GM12878 (cell line): ENCODE data around the gene PAX6. TPM values are rescaled to one million over a fixed set of nuclear protein-coding genes. Genes with fewer than 3 reads are reported as not detected.

ENCODE experiments used
- ATAC-seq: fragments of 200-7000 bp; cut with Tn5 transposase; 3 replicates; pipeline ENCODE4 v1.9.1; 2020; ENCODE audit warnings: mild to moderate bottlenecking, moderate library complexity
- BruUV-seq: library from RNA; stranded (reverse); fragments of 400-500 nt; replicated peaks from 2 replicates; lab custom pipeline; 2021; lab: Mats Ljungman, UMichigan
- CTCF ChIA-PET: fragments of 300-600 bp; sonication (Branson Sonifier 250); formaldehyde crosslinking; extraction: SDS; loops from one replicate; lab custom pipeline; 2021; ENCODE audit warnings: inconsistent platforms; lab: Yijun Ruan, JAX
- POLR2A ChIA-PET: fragments of 350-600 bp; formaldehyde crosslinking; extraction: SDS; loops from one replicate; lab custom pipeline; 2021; ENCODE audit warnings: inconsistent platforms; lab: Charles Lee
- RAD21 ChIA-PET: fragments of 300-600 bp; sonication (Branson Sonifier 250); formaldehyde crosslinking; loops from one replicate; lab custom pipeline; 2023; ENCODE audit warnings: antibody characterized with exemption; ENCODE audit not compliant: unreplicated experiment; lab: Charles Lee
- SMC1A ChIA-PET: fragments of 300-600 bp; sonication (Branson Sonifier 250); formaldehyde crosslinking; loops from one replicate; lab custom pipeline; 2023; ENCODE audit not compliant: unreplicated experiment, uncharacterized antibody; lab: Charles Lee
- DNase-seq: peaks from one replicate; pipeline ENCODE4 v3.0.0-alpha.2; 2011; ENCODE audit warnings: low read depth, low spot score
- FAIRE-seq: peaks from 3 replicates; lab custom pipeline; 2011; peaks lifted over from hg19 to GRCh38; lab: Jason Lieb, UNC
- H2AFZ ChIP-seq: 2 replicates; pipeline ENCODE4 v1.6.0; 2011; ENCODE audit warnings: low read depth, low read length, control low read depth; ENCODE audit not compliant: control insufficient read depth
- H3K27ac ChIP-seq: 2 replicates; pipeline ENCODE4 v1.5.1; 2011; ENCODE audit warnings: control low read depth; ENCODE audit not compliant: control insufficient read depth, insufficient read depth
- H3K27me3 ChIP-seq, 2 experiments: replicated peaks in 1 of 2; 2 replicates each; pipeline versions ENCODE4 v1.6.0 to v1.6.1; 2011; ENCODE audit warnings: low read length in 1 of 2; ENCODE audit not compliant: control insufficient read depth in 2 of 2, insufficient read depth in 2 of 2
- H3K36me3 ChIP-seq, 2 experiments: 2 replicates each; pipeline ENCODE4 v1.5.1; 2011; ENCODE audit warnings: low read length in 1 of 2; ENCODE audit not compliant: control insufficient read depth in 2 of 2, insufficient read depth in 2 of 2
- H3K4me1 ChIP-seq: 2 replicates; pipeline ENCODE4 v1.6.1; 2011; ENCODE audit warnings: mild to moderate bottlenecking, low read length, moderate library complexity, mixed read lengths; ENCODE audit not compliant: control insufficient read depth, insufficient read depth
- H3K4me2 ChIP-seq: 2 replicates; pipeline ENCODE4 v1.6.0; 2011; ENCODE audit warnings: control low read depth; ENCODE audit not compliant: control insufficient read depth, insufficient read depth
- H3K4me3 ChIP-seq: fragments of 200-600 bp; sonication (generic); 2 replicates; pipeline ENCODE4 v1.5.1; 2016
- H3K79me2 ChIP-seq: 2 replicates; pipeline ENCODE4 v1.6.0; 2011; ENCODE audit warnings: low read length; ENCODE audit not compliant: control insufficient read depth, insufficient read depth
- H3K9ac ChIP-seq: 2 replicates; pipeline ENCODE4 v1.8.0; 2011; ENCODE audit warnings: low read length, control low read depth, mixed read lengths; ENCODE audit not compliant: control insufficient read depth, insufficient read depth
- H3K9me3 ChIP-seq: replicated peaks from 3 replicates; pipeline ENCODE4 v1.5.1; 2011; ENCODE audit warnings: mild to moderate bottlenecking, low read length; ENCODE audit not compliant: control insufficient read depth, insufficient read depth
- H4K20me1 ChIP-seq: 2 replicates; pipeline ENCODE4 v1.6.0; 2011; ENCODE audit not compliant: control insufficient read depth, insufficient read depth
- BRCA1 ChIP-seq: IDR thresholded peaks from 2 replicates; pipeline ENCODE4 v1.6.1; 2011; ENCODE audit warnings: low read depth, low read length, improper control_type of control experiment
- EGR1 ChIP-seq, 2 experiments: IDR thresholded peaks; 1 replicate in 1 of 2; 2 replicates in 1 of 2; pipeline ENCODE4 v1.6.1; 2011 to 2012; ENCODE audit warnings: low read depth in 2 of 2, low read length in 2 of 2, borderline replicate concordance in 1 of 2, mild to moderate bottlenecking in 1 of 2, moderate library complexity in 1 of 2
- ETV6 ChIP-seq, 2 experiments: fragments of 450-650 bp in 1 of 2; IDR thresholded peaks in 1 of 2; conservative IDR thresholded peaks in 1 of 2; 2 replicates each; pipeline ENCODE4 v1.6.1; 2014; ENCODE audit warnings: antibody characterized with exemption in 1 of 2, borderline replicate concordance in 1 of 2, low read depth in 1 of 2, mild to moderate bottlenecking in 1 of 2, moderate library complexity in 1 of 2
- EZH2 ChIP-seq: IDR thresholded peaks from 2 replicates; pipeline ENCODE4 v1.6.1; 2012; ENCODE audit warnings: low read depth, mild to moderate bottlenecking, control low read depth, inconsistent platforms, low read length, borderline replicate concordance; ENCODE audit not compliant: control insufficient read depth
- FOXK2 ChIP-seq: fragments of 450-650 bp; IDR thresholded peaks from 2 replicates; pipeline ENCODE4 v1.6.1; 2017; ENCODE audit warnings: mild to moderate bottlenecking, moderate library complexity
- GABPA ChIP-seq: IDR thresholded peaks from 2 replicates; pipeline ENCODE4 v1.6.1; 2014; ENCODE audit warnings: antibody characterized with exemption, low read depth, mild to moderate bottlenecking, inconsistent platforms
- GATAD2B ChIP-seq: fragments of 450-650 bp; conservative IDR thresholded peaks from 2 replicates; pipeline ENCODE4 v1.6.1; 2017; ENCODE audit warnings: low read depth, mild to moderate bottlenecking, moderate library complexity
- JUND ChIP-seq: IDR thresholded peaks from 2 replicates; pipeline ENCODE4 v1.6.1; 2012; ENCODE audit warnings: low read depth, mild to moderate bottlenecking, low read length, improper control_type of control experiment, moderate library complexity
- KAT2A ChIP-seq: conservative IDR thresholded peaks from 2 replicates; pipeline ENCODE4 v1.6.1; 2011; ENCODE audit warnings: low read depth, low read length; ENCODE audit not compliant: control insufficient read depth
- NFXL1 ChIP-seq: fragments of 450-650 bp; IDR thresholded peaks from 2 replicates; pipeline ENCODE4 v1.6.1; 2017; ENCODE audit warnings: antibody characterized with exemption, mild to moderate bottlenecking, borderline replicate concordance
- NFYA ChIP-seq: IDR thresholded peaks from 2 replicates; pipeline ENCODE4 v1.6.1; 2011; ENCODE audit warnings: low read depth, mild to moderate bottlenecking, low read length, improper control_type of control experiment, borderline replicate concordance
- RB1 ChIP-seq: fragments of 450-650 bp; formaldehyde crosslinking; IDR thresholded peaks from 2 replicates; pipeline ENCODE4 v1.6.1; 2017; ENCODE audit warnings: mild to moderate bottlenecking, borderline replicate concordance
- RCOR1 ChIP-seq: conservative IDR thresholded peaks from 2 replicates; pipeline ENCODE4 v1.6.1; 2012; ENCODE audit warnings: low read depth, low read length, improper control_type of control experiment
- STAT3 ChIP-seq: IDR thresholded peaks from 2 replicates; pipeline ENCODE4 v1.6.1; 2011; ENCODE audit warnings: low read depth, low read length, improper control_type of control experiment
- TARDBP ChIP-seq: IDR thresholded peaks from 2 replicates; pipeline ENCODE4 v1.6.1; 2016; ENCODE audit warnings: borderline replicate concordance
- YY1 ChIP-seq: IDR thresholded peaks from 2 replicates; pipeline ENCODE4 v1.6.1; 2011; ENCODE audit warnings: low read depth, mild to moderate bottlenecking, low read length
- in situ Hi-C: fragments of 300-500 bp; cut with MboI; formaldehyde crosslinking; loops from 9 replicates; pipeline ENCODE4 v1.14.3; 2018; ENCODE audit warnings: mixed read lengths
- intact Hi-C: fragments of 100-400 bp; cut with micrococcal nuclease; formaldehyde crosslinking; loops from one replicate; pipeline ENCODE4 v1.14.2; 2022; ENCODE audit not compliant: unreplicated experiment
- polyA plus RNA-seq, 11 experiments: library from polyadenylated mRNA; depleted of rRNA in 4 of 11; unstranded in 6 of 11; stranded (reverse) in 5 of 11; fragments of >200 nt; fragmentation: Nextera tagmentation in 4 of 11; fragmentation: Illumina TruSeq in 1 of 11; extraction: Ambion mirVana in 4 of 11; extraction: Trizol in 1 of 11; gene quantifications; 1 replicate in 1 of 11; 2 replicates in 10 of 11; pipeline versions ENCODE4 v1.2.1 to v1.2.3, GENCODE V29; 2011 to 2016; ENCODE audit warnings: inconsistent platforms in 2 of 11, missing spikeins in 2 of 11, low read depth in 1 of 11
- total RNA-seq, 4 experiments: library from RNA; depleted of rRNA in 3 of 4; stranded (reverse); fragments of >200 nt in 3 of 4; fragmentation: Illumina TruSeq in 1 of 4; extraction: Trizol in 1 of 4; gene quantifications; 2 replicates each; pipeline versions ENCODE4 v1.2.1 to v1.2.3, GENCODE V29; 2013 to 2021
- TF ChIP-seq, protein P1 (sequence below): fragments of 450-650 bp; IDR thresholded peaks from 2 replicates; pipeline ENCODE4 v1.6.1; 2017; ENCODE audit warnings: antibody characterized with exemption, mild to moderate bottlenecking, moderate library complexity

Gene PAX6
- total and polyA plus RNA-seq, 10 of the 15 experiments (the other 5 are each of a cell fraction or from before 2014, with no cell fraction given), result 0.06 to 0.26 (median 0.10) TPM; not detected in 3

DNA sequence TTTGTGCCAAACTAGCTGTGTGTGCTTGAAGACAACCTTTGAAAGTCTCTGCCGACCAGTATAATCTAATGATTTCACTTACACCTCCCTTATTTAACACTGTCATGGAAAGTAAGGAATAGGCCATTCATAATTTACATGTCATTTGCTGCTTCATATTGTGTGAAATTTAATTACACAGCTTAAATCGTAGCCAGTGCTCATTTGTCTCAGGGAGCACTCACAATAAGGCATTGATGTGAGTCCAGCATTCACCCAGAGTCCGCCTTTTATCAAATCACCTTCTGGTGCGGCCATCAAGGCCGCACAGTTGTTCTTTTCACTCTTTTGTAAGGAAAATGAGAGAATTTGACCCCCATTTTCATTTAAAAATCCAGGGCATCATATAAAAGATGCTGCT, 46.9 kb downstream of the PAX6 start (continued):
- no peak for TF ChIP-seq NFXL1
- no peak for TF ChIP-seq YY1

DNA sequence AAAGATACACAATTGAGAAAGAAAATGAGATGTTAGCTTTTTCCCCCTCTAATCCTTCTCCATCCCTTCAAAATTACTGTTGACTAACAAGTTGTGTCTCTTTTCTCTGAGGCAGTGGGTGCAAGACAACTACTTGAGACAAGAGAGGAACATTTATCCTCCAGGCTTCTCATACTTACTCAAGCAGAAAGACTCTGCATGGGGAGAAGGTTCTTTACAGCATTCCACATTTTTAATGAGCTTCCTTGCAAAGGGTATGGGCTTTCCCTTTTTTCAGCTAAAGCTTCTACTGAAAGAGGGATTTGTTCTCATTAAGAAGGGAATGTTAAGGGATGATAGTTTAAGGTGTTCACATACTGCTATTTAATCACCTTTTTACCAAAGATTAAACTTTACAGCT, 47.8 kb downstream of the PAX6 start:
- ATAC-seq (no peak), DNase-seq (no peak), FAIRE-seq (peak; percentile 47)
- Histone ChIP-seq H3K36me3 (no peaks in the 10 kb centered on the region), H3K4me2 (no peak overlapping the region), H3K27me3 (no peaks in the 10 kb centered on the region), H4K20me1 (no peaks in the 10 kb centered on the region), H3K27ac (no peak overlapping the region), H3K4me1 (no peaks in the 10 kb centered on the region), H2AFZ (no peak overlapping the region), H3K79me2 (no peaks in the 10 kb centered on the region), H3K9ac (no peak overlapping the region), H3K9me3 (no peaks in the 10 kb centered on the region), H3K4me3 (no peak overlapping the region)
- in situ Hi-C loops (no loop called here), intact Hi-C loops (no loop called here)
- ChIA-PET POLR2A (no interaction called here), RAD21 (no interaction called here), CTCF (interaction anchor here (0.7 to 0.9 kb wide), 3 partner anchors 14 to 122 kb away, joined by 3 read pairs; no protein-coding TSS in a partner anchor), SMC1A (interaction anchor here (0.6 to 1.1 kb wide), 2 partner anchors 51 to 122 kb away, joined by 3 read pairs; no protein-coding TSS in a partner anchor)
- no TSS peak for BruUV-seq
- TF ChIP-seq GATAD2B (no peak), JUND (no peak), EGR1 (IDR thresholded peaks at IDR 0.05; ENCODE audit: borderline replicate concordance in 1 of 2, low read depth in 2 of 2, low read length in 2 of 2) (no peak), FOXK2 (no peak), GABPA (no peak), EZH2 (no peak), NFYA (no peak), STAT3 (no peak), ETV6 (conservative IDR thresholded peaks at IDR 0.05 in 1 of 2, IDR thresholded peaks at IDR 0.05 in 1 of 2; ENCODE audit: borderline replicate concordance in 1 of 2, low read depth in 1 of 2) (no peak), BRCA1 (no peak), RCOR1 (no peak), KAT2A (no peak), TARDBP (no peak), RB1 (no peak)
- TF ChIP-seq, protein P1, sequence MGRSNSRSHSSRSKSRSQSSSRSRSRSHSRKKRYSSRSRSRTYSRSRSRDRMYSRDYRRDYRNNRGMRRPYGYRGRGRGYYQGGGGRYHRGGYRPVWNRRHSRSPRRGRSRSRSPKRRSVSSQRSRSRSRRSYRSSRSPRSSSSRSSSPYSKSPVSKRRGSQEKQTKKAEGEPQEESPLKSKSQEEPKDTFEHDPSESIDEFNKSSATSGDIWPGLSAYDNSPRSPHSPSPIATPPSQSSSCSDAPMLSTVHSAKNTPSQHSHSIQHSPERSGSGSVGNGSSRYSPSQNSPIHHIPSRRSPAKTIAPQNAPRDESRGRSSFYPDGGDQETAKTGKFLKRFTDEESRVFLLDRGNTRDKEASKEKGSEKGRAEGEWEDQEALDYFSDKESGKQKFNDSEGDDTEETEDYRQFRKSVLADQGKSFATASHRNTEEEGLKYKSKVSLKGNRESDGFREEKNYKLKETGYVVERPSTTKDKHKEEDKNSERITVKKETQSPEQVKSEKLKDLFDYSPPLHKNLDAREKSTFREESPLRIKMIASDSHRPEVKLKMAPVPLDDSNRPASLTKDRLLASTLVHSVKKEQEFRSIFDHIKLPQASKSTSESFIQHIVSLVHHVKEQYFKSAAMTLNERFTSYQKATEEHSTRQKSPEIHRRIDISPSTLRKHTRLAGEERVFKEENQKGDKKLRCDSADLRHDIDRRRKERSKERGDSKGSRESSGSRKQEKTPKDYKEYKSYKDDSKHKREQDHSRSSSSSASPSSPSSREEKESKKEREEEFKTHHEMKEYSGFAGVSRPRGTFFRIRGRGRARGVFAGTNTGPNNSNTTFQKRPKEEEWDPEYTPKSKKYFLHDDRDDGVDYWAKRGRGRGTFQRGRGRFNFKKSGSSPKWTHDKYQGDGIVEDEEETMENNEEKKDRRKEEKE, result no peak
